NB4 (cell line): ENCODE measurements around the gene MACROD2.

Experiments used
- DNase-seq: peaks from one replicate; pipeline ENCODE4 v3.0.0; 2010; ENCODE audit warnings: low read depth
- H3K4me3 ChIP-seq: one replicate; pipeline ENCODE4 v1.5.1; 2011; ENCODE audit warnings: mild to moderate bottlenecking, low read depth, low read length, moderate library complexity
- CTCF ChIP-seq: IDR thresholded peaks from one replicate; pipeline ENCODE4 v1.5.1; 2012; ENCODE audit warnings: low read depth, low read length
- MAX ChIP-seq: IDR thresholded peaks from 2 replicates; pipeline ENCODE4 v1.6.1; 2011; ENCODE audit warnings: low read depth, low read length
- MYC ChIP-seq: IDR thresholded peaks from 2 replicates; pipeline ENCODE4 v1.6.1; 2011; ENCODE audit warnings: low read depth, low read length
- POLR2A ChIP-seq: IDR thresholded peaks from 2 replicates; pipeline ENCODE4 v1.6.1; 2011; ENCODE audit warnings: mild to moderate bottlenecking; ENCODE audit not compliant: insufficient read length; ENCODE audit errors: extremely low read depth

The MACROD2 gene

GRCh38 chr20:15653396-15654207, 1658.3 kb downstream of the MACROD2 start:
- no peak for TF ChIP-seq MAX
- TF ChIP-seq POLR2A, result no peak
- TF ChIP-seq MYC, result no peak
- DNase-seq, result no peak
- H3K4me3 ChIP-seq, result no peak overlapping the region

- peak; percentile 75 for DNase-seq
- peak; percentile 72 for TF ChIP-seq CTCF
- TF ChIP-seq POLR2A, result no peak
- H3K4me3 ChIP-seq, result no peak overlapping the region
These were observed 1658.9 kb downstream of the MACROD2 start for GRCh38 chr20:15654208-15654649.

- no peak for DNase-seq
- TF ChIP-seq MAX (no peak), POLR2A (no peak), MYC (no peak), CTCF (no peak)
- H3K4me3 ChIP-seq, result no peak overlapping the region
These were observed 1660.1 kb downstream of the MACROD2 start for GRCh38 chr20:15655295-15655874.

- no peak for DNase-seq
- no peak for TF ChIP-seq CTCF
- no peak for TF ChIP-seq MAX
- TF ChIP-seq POLR2A, result no peak
- no peak for TF ChIP-seq MYC
- H3K4me3 ChIP-seq, result no peak overlapping the region
These were observed 1660.8 kb downstream of the MACROD2 start for GRCh38 chr20:15656124-15656523.

- H3K4me3 ChIP-seq, result no peak overlapping the region
- TF ChIP-seq CTCF (no peak), MAX (no peak), MYC (no peak), POLR2A (no peak)
- DNase-seq, result no peak
These were observed 1663.0 kb downstream of the MACROD2 start for GRCh38 chr20:15658295-15658694.

- H3K4me3 ChIP-seq, result no peak overlapping the region
- no peak for DNase-seq
- TF ChIP-seq POLR2A, result no peak
- TF ChIP-seq MAX, result no peak
- TF ChIP-seq CTCF, result no peak
- TF ChIP-seq MYC, result no peak
These were observed 1677.9 kb downstream of the MACROD2 start for GRCh38 chr20:15673206-15673605.
